Stromal cell of bone marrow (primary cell): ENCODE results near the gene PRKG2.

Source experiments
- DNase-seq: peaks from one replicate; pipeline ENCODE4 v3.0.0-alpha.2; 2012; ENCODE audit warnings: low read depth

PRKG2 gene

DNA sequence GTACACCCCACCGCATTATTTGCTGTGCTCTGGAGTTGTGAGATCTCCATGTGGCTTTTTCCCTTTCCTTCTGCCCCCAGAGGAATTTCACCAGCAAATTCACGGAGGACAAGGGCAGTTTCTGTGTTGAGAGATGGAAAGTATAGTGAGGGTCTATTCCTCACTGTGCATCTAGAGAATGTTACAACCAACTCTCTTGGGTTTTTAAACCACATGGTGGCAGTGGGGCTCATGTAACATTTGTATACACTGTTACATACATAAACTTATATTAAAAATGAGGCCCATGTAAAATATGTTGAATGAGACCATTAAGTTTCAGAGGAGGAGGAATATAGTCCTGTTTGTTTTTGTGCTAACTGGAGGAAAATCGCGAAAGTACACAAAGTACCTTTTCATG, 909 bp upstream of the PRKG2 start:
- no peak for DNase-seq

DNA sequence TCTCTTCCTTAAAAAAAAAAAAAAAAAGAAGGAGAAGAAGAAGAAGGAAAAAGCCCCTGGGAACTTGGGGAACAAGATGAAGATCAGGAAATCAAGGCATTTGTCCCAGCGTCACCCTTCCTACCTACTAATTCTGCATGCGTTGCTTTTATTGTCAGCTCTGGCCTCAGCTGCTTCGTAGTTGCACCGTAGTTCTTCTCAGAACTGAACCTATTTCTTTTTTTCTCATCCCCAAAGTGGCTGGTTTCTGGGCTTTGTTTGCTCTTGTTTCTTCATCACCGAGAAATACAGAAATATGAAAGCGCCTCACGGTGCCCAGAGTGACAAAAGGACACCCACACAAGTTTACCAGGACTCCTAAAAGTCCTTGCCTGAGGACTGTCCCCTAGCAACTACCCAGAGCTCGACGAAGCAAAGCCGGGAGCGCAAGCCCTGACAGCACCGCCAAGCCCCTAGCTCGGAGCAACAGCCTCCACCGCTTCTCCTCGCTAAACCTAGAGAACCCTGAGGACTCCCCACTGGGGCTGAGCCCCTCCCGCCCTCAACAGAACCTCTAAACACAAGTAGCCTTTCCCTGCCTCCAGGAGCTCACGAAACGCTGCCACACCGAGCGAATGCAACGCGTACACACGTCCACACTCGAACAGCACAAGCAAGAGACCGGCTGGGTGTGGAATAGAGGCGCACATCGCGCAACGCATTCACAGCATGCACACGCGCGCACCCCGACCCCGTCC, 710 bp downstream of the PRKG2 start:
- DNase-seq, result no peak

DNA sequence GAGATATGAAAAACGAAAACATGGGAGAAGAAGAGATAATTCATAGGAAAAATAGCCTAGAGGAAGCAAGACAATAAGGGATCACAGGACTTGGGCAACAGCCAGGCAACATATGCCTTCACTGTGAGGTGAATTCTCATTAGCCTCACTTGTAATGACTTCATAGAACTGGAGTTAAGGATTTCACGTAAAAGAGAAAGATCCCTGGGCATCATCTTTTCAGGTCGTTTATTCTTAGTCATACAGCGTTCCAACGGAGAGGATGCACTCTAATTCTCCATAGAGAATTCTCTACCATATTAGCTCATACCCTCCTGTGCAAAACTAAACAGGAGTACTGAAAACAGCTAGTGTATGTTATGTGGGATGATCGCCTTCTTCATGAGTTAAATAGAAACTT, 1.4 kb downstream of the PRKG2 start:
- DNase-seq, result no peak

DNA sequence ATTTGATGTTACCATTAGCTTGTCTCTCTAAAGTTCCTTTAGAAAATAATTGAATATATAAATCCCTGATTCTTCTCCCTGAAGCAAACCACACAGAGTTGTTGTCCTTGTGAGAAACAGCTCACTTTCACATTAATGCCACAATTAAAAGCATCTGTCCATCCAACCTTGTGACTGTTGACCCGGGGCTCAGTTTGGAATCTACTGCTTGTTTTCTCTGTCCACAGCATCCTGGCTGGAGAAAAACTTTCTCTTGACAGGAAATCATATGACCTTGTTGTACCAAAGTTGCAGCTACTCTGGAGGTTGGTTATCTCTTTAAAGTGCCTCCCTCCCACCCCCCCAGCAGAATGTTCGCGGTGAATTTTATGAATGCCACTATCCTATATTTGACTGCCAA, 3.1 kb downstream of the PRKG2 start:
- DNase-seq, result no peak

DNA sequence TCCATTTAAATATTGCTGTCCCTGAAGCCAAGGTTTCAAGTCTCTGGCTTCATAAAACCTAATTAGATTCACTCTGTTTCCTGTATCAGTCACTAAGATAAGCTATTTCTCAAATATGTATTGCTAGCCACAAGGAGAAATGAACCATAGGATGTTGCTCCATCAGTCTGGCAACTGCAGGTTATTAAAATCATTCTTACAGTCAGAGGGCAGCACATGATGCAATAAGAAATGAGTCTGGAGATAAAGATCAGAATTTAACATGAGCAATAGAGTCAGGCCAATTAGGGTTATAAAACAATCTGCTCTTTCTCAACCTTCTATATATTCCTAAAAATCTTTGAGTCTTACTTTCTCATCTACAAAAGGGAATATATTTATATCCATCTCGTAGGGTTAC, 7.2 kb downstream of the PRKG2 start:
- DNase-seq, result peak; percentile 65

DNA sequence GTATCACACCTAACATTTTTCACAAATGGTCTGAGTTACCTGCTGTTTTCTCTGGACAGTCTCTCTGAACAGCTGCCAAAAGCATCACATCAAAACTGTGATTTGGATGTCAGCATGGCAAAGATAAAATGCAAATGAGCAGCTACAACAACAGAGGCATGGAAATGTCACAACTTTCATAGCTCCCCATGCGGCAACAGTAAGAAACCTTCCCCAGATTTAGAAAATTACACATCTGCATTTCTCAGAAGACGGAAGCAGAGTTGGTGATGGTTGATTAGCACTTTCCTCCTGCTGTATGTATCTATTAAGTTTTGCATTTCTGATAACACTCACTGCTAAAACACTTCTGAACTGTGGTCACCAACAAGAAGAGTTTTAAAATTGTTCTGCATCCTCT, 9.7 kb downstream of the PRKG2 start:
- DNase-seq, result no peak

DNA sequence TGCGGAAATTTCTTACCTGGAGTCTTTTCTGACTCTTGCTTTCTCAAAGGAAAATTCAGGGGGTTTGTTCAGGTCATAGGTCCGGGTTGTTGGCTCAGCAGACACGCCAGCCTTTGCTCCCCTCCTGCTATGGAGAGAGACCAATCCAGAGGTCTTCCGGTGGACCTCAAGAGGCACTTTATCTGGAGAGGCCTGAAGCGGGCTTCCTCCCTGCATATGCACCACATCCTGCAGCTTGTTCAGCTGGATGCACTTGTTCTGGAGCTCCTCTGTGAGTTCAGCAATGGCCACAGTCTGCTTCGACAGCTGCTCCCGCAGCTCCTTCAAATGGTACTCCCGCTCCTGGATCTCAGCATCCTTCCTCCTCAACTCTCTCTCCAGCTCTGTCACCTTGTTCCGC, 10.5 kb downstream of the PRKG2 start:
- no peak for DNase-seq

DNA sequence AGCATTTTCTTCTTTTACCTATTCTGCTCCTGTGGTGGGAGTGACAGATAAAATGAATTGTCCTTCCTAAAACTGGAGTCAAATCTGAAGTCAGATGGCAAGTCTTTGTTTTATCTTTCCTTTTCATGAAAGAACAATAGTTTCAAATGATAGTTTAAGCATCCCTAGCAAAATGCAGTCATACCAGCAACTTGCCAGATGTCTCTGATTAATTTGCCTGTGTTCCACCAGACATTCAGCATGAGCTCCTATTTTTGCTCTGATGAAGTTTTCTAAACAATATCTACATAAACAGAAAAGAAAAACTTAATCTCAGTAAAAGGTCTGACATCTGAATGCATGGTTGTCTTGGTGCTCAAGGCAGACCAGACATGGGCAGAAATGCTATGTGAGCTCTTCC, 15.2 kb downstream of the PRKG2 start:
- no peak for DNase-seq

DNA sequence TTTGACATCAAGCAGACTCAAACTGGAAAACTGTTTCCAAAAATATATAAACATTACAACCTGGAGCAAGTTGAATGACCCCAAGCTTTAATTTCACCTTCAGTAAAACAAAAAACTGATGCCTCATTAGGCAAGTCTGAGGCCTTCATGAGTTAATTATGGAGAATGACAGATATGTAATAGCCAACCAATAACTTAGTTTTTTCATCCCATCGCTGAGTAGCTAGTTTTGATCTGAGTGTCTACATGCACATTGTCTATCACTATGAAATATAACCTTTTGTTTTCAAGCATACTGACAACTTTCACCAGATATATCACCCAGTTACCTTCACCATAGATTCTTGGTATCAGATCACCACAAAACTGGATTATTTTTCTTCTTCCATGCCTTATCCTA, 16.4 kb downstream of the PRKG2 start:
- no peak for DNase-seq

DNA sequence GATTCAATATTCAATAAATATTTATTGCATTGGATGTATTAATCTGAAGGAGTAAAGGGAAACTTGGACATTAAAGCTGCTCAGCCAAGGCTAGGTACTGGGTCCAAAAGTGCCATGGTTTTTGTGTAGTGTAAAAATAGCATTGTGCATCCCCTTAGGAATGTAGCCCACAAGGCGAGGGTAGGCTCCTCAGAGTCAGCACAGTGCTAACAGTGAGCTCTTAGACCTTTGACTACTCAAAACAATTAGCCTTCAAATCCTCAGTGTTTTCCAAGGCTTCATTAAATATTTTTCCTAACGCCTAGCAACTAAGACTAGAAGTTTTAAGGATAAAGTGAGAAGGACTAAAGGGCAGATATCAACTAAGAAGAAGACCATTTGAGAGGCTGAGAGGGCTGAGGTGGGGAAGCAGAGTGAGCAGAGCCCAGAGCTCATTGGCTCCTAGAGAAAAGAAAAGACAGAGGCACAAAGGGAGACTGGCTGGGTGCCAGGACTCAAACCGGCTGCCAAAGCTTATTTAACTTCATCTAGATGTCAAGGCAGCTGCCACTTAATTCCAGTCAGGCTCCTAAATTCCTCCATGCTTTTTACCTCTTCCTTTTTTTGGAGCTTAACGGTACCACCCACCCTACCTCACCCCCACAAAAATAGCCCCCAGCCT, 17.0 kb downstream of the PRKG2 start:
- no peak for DNase-seq

DNA sequence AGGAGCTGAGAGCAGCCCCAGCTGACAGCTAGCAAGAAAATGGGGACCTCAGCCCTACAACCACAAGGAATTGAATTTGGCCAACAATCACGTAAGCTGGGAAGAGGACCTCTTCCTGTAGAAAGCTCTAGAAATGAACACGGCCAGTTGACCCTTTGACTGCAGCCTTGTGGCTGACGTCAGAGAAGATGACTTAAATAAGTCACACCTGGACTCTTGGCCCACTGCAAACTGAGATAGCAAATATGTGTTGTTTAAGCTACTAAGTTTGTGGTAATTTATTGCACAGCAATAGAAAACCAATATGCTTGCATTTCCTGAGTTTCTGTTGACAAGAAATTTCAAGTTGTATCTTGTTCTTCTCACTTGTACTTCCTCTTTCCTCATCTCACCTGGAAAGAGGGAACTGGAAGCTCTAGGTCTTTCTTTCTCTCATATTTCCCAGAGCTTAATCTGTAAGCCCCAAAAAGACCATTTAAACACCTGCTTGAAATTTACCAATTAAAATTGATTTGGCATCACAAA, 18.8 kb downstream of the PRKG2 start:
- DNase-seq, result no peak

DNA sequence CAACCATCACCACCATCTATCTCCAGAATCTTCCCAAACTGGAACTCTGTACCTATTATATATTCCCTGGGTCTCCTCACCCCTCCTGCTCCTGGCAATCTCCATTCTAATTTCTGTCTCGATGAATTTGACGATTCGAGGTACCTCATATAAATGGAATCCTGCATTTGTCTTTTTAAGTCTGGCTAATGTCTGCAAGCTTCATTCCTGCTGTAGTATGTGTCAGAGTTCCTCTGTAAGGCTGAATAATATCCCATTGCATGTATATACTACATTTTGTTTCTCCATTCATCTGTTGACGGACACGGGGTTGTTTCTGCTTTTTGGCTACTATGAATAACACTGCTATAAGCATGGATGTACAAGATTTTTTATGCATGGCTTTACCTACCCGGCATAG, 19.5 kb downstream of the PRKG2 start:
- no peak for DNase-seq

DNA sequence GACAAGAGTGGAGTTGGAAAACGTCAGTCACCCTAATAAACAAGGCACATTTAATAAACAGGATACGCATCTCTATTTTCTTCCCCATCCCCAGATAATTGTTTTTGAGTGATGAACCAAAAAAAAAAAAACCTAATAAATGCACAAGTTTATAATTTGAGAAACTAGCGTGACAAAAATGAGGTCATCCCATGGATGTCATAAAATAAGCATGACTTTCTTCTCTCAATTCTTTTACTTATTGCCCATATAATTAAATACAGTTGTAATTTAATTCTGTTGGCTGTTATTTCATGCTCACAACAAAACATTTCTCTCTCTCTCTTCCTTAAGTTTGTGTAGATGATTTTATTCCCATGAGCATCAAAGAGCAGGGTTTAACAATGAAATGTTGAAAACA, 20.7 kb downstream of the PRKG2 start:
- no peak for DNase-seq

DNA sequence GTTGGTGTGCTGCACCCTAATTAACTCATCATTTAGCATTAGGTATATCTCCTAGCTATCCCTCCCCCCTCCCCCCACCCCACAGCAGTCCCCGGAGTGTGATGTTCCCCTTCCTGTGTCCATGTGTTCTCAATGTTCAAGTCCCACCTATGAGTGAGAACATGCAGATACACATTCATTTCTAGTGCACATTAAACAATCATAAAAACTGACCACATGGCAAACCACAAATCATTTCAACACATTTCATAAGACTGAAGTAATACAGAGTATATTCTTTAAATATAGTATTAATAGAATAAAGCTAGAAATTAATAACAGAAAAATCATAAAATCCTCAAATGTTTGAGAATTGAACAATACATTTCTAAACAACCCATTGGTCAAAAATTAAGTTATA, 34.1 kb downstream of the PRKG2 start:
- no peak for DNase-seq

DNA sequence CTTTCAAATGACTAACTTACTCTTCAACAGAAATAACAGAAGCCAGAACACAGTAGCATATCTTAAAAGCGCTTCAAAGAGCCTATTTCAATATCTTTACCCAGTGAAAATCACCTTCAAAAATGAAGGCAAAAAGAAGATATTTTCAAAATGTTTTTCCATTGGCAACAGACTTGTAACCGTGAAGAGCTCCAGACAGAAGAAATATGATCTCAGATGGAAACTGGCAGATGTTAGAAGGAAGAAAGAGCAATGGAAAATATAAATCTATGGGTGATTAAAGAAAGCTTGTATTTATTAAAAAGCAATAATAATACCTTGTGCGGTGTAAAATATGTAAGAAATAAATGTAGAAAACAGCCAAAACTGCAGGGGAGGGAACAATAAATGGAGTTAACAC, 35.7 kb downstream of the PRKG2 start:
- DNase-seq, result no peak

DNA sequence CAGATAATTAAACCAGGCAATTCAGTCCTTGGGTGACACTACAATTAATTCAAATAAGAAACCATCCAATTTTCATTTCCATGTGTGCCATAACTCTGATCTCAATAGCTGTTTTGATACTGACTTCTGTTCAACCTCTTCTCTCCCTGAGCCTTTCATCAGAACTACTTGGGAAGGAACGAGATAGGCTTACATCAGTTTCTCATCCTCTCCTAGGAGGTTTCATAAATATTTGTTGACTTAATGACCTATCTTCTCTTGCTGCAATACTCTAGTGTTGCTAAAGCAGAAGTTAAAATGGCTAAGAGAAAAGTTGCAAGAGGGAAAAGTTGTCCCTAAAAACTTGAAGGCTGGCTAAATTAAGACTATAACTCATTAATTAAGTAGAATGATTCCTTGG, 41.8 kb downstream of the PRKG2 start:
- no peak for DNase-seq

DNA sequence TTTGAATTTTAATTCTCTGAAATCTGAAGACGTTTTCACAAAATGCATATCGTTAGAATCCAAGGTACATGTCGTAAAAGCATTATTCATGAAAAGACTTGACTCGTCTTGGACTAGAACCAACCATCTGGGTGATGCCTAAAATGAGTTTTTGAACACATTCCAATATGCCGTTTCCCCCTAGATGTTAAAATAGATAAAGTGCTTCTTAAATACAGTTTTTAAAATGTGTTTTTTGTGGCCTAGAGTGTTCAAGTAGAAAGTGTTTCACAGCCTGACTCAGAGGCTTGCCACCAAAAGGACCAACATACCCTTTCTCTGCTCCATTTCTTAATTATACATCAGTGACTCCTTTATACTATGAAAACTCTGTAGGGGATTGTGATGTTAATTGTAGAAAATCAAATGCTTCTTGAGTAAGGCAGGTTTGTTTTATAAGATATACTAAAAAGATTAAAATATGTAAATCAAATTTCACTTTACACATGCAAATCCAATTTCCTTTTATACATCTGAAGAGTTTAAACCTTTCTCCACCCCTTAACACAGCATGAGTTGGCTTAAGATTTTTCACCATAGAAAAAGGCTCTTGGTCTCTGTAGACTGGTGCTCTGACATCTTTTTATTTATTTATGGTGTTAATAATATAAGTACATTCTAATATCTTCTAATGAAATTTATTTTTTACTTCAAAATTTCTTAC, 48.4 kb downstream of the PRKG2 start:
- DNase-seq, result peak; percentile 10

DNA sequence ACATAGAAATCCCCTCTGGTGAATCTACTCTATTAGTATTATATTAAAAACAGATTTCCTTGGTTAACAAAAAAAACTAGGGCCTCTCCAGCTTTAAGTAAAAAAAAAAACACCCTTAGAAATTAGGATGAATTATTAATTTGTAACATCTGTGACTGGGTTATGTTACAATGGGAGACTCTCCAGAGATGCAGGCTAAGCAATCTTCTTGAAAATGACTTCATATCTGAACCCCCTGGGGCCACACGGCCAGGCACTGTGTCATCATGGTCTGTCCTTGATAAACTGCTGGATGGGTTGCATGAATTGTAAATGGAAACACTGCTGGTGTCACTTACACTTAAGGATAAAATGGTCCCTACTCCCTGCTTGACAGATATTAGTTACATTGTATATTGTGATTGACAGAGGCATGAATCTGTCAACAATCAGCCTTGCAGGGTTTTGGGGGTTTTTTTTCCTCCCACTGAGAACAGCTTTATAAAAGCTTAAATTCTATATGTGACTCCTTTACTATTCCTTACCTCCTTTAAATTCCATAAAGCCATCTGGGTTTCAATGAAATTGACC, 49.1 kb downstream of the PRKG2 start:
- peak; percentile 4 for DNase-seq

DNA sequence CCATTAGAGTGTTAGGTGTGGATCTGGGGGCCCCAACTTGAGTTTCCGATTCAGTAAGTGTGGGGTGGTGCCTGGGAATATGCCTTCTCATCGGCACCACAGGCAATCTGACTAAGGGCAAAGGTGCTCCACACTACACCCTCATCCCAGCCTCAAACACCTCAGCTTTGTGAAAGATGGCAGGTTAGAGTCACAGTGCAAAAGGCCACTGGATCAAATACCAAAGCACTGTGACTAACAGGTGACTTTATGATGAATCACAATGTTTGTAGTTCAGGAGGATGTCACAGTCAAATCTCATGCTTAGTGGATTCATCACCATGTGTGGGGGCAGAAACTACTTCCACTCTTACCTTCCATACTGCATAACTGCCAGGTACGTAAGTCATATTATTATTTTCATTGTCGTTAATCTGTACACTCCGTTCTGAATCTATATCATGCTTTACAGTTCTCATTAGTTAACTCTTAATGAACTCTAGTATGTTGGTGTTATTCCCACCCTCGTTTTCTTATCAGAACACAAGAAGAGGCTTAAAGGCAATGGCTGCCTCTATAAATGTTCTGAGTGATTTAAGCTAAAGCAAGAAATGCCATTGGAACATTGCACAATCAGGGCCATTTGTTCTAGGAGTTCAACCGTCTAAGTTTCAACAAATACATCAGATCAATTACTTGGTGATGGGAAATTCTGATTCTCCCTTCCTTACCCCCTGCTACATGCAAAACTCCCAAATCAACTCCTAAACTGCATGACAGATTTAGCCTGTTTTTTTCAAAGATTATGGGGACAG, 50.2 kb downstream of the PRKG2 start:
- DNase-seq, result peak; percentile 3

DNA sequence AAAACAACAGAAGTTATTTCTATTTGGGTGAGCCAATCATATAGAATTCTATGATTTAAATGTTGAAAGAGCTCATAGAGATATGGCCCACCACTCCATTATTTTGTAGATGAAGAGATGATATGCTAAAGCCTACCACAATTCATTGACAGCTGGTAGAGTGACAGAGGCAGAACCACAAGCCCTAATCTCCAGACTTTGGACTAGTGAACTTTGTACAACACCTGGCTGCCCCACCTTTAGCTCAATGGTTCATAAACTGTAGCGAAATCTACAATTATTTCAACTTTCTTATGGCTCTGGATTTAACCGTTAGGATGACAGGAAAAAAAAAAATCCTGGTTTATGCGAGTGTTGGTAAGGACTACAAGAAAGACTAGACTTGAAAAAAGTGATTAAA, 50.9 kb downstream of the PRKG2 start:
- DNase-seq, result no peak

DNA sequence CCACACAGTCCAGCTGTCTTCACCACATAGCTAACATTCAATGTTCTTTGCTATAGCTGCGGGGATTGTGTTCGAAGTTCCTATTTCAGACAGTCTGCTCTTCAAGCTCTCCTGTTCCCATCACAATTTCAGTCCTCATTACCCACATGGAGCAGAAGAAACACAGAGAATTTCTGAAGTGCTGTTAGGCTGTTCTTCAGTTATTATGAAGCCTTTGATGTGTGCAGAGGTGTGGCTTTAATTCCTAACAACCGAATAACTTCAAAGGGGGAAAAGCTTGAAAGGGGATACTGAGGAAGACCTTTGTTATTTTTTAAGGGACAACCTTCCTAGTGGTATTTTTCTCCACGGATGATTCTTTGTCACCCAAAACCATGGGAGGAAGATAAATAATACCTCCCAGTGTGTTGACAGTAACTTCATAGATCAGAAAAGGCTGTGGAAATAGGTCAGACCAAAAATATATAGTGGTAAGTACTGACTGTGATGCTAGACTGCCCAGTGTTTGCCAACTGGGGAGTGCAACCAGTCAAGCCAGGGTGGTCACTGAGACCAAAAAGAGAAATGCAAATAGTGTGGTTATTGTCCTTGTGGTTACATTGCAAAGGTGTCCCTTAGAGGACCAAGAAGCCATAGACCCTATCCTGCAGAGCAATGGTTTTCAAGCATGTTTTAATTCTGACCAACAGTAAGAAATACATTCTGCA, 52.1 kb downstream of the PRKG2 start:
- DNase-seq, result no peak
